Left cardiac atrium (tissue), 4 donors: ENCODE results near the gene TMCC2. TPM values are rescaled to one million over a fixed set of nuclear protein-coding genes. Genes with fewer than 3 reads are reported as not detected.
A peak's percentile ranks its signal among the peaks of the same experiment; 100 is the strongest.
"Not testable (repeated sequence)": the region's sequence is repeated elsewhere in the genome, so short reads cannot be mapped to it uniquely, and the experiment has no call there.

Experiments used
- ATAC-seq, 2 donors: fragments of 200-7000 bp; cut with Tn5 transposase; one replicate each; pipeline ENCODE4 v1.9.1; 2020; ENCODE audit warnings: mild to moderate bottlenecking in 2 of 2, moderate library complexity in 2 of 2
- DNase-seq: peaks from one replicate; pipeline ENCODE4 v3.0.0-alpha.2; 2020
- intact Hi-C, 2 donors: fragments of 100-400 bp; cut with DNase I; formaldehyde crosslinking; loops; one replicate each; pipeline versions ENCODE4 v1.14.1 to v1.15.1; 2022 to 2023
- total RNA-seq, 2 donors: library from RNA; stranded (reverse); fragmentation: NEBNext Ultra II Directional; extraction: Animal tissue kit (Norgen Biotek cat#: 25700); gene quantifications; one replicate each; pipeline ENCODE4 v1.2.1, GENCODE V29; 2021
- donor health status: DM: no; HTN: yes; CAD: no.
- donor health status: DM: no; HTN: yes; CAD: no; lungs with severe emphysema.
- donor health status: DM: yes; HTN: yes; CAD: no.
- donor health status: Dilated cardiomyopathy.

TMCC2 gene
- total RNA-seq, 2 donors from 2014 or later, result 7.3 to 11.9 TPM

DNA sequence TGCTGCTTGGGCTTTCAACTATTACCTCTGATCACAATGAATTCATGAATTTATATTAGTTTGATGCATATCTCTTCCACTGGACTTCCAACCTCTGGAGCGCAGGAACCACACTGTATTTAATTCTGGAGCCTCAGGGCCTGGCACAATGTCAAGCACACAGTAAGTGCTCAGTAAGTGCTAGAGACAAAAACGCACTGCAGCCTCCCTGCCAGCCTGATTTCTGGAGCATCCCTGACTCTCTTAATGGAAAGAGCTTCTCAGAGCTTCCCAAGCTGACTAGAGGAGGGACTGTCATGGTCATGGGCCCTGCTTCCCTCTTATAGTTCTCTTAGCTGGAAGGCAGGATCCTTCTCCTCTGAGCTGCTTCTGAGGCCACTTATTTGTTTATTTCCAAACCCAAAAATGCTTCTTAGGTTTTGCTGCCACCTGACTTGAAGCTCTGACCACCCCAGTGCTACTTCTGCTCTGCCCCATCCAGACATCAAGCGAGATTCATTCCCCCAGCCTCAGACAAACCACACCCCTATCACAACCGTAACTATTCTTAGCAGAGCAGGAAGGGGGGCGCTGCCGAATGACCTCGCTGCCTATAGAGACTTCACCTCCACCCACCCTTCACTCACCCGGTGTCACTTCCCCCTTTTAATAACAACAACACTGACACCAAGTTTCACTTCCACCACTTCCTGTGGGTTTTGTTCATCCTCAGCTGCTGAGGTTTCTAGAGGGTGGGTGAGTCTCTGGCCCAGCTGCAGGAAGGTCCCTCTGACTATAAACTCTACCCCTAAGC, 60.2 kb downstream of the TMCC2 start:
- intact Hi-C loops, result no loop called here
- ATAC-seq, result peak; percentile 48 to 51

DNA sequence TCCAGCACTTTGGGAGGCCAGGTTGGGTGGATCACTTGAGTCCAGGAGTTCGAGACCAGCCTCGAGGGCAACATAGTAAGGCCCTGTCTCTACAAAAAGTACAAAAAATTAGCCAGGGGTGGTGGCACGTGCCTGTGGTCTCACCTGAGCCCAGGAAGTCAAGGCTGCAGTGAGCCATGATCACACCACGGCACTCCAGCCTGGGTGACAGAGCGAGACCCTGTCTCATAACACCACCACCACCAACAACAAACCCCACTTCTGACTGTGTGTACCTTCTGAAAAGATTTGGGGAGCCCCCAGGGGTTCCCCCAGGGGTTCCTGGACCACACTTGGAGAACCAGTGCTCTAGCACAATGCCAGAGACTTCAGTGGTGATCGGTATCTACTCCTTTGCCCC, 63.9 kb downstream of the TMCC2 start:
- intact Hi-C loops, result no loop called here
- ATAC-seq (no peak), DNase-seq (no peak)

More for the DNA sequence above, 60.2 kb downstream of the TMCC2 start:
- DNase-seq, result no peak

DNA sequence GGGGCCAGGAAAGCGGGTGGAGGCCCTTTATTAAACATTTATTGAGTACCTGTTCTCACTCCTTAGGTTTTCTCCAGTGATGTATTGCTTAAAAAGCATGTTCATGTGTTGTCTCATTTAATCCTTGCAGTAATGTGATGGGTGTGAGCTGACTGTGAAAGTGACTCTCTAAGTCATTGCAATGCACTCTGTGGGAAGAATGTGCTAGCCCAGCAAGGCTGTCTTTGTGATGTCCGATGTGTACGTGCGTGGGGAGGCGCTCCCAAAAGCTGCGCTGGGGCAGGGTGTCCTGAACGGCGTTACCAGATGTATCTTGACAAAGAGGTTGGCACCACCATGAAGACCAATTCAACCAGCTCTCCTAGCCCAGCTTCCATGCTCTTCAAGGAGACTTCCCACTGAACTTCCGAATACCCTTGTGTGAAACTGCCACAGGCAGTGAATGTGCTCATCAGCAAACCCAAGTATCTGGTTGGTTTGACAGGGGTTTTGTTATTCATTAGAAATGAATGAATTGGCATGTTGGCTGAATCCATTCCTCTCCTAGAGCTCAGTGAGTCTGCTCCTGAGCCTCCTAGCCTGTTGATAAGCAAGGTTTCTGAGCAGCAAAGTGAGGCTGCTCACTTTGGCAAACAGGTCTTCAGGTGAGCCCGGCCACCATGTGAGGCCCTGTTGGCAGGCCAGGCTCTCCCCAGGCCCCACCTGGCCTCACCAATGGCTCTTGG, 65.8 kb downstream of the TMCC2 start:
- intact Hi-C loops, result no loop called here
- no peak for ATAC-seq

DNA sequence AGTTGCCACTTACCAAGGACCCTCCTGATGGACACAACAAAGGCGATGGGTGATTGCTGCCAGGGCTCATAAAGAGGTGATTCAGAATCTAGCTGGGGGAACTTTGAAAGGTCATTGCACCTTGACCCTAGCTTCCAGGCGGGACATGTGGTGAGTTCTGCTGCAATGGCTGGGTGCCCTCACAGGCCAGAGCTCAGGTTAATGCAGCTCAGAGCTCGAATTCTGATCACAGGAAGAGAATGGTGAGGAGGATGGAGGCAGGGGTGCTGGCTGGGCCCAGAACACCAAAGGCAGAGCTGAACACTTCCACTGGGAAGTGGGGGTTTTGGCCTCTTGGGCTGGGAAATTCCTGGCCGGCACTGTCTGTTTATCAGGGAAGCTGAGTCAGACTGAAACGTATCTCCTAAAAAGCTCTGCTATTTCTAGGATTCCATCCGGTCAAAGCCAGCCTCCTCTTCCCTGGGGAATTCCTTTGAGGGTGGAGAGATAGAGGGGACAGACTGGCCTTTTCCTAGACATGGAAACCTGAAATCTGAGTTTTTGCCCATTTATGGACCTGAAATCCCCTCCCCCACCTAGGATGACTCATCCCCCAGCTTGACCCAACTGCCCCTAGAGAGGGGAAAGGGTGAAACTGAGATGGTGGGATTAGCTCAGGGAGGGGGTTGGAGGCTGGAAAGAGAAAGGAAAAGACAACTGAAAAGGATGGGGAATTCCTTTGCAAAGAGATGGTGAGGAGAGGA, 66.6 kb downstream of the TMCC2 start:
- intact Hi-C loops, result no loop called here
- ATAC-seq, result peak; percentile 81 to 88
- DNase-seq, result peak; percentile 65

More for the DNA sequence above, 65.8 kb downstream of the TMCC2 start:
- no peak for DNase-seq

DNA sequence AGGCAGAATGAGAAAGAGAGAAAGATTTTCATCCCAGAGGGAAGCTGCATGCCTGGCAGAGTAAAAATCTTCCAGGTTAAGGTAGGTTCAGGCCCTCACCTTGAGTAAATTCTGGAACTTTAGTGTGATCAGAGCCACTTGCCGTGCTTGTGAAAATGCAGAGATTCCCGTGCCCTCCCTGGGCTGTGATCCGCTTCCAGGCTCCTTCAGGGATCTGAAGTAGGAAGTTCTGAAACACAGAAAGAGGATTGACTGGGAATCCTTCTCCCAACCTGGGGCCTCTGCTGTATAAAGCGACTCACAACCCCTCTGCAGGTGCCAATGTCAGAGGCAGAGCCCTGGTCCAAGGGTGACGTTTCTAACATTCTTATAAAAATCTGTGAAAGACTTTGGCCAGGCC, 67.2 kb downstream of the TMCC2 start:
- no peak for ATAC-seq
- intact Hi-C loops, result no loop called here
- DNase-seq, result no peak

DNA sequence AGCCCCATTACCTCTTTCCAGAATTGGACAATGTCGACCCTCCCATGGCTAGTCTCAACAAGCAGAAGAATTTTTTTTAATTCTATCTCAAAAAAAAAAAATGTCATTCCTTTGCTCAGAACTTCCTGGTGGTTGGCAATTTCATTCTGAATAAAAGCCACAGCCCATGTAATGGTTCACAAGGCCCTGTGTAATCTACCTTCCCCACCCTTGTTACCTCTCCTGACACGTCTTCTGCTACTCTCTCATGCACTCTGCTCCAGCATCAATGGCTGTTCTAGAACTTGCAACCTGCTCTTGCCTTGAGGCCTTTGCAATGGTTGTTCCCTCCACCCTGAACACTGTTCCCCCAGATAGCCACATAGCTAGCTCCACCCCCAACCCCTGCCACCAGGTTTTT, 68.4 kb downstream of the TMCC2 start:
- DNase-seq (no peak), ATAC-seq (no peak)
- intact Hi-C loops, result no loop called here

DNA sequence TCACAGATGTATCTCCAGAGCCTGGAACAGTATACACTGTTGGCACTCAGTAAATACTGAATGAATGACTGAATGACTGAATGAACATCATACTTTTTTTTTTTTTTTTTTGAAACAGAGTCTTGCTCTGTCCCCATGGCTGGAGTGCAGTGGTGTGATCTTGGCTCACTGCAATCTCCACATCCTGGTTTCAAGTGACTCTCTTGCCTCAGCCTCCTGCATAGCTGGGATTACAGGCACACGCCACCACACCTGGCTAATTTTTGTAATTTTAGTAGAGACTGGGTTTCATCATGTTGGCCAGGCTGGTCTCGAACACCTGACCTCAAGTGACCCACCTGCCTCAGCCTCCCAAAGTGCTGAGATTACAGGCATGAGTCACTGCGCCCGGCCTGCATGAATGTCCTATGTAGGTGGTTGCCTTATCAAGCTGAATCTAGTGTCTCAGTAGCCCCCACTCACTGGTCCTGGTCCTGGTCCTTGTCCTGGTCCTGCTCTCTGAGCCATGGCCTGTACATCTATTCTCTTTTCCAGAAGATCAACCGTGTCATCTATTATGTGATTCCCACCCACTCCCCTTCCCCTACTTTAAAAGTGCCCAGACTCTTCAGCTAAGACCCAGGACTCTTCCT, 69.9 kb downstream of the TMCC2 start:
- ATAC-seq, intact Hi-C loops: not testable (repeated sequence)

DNA sequence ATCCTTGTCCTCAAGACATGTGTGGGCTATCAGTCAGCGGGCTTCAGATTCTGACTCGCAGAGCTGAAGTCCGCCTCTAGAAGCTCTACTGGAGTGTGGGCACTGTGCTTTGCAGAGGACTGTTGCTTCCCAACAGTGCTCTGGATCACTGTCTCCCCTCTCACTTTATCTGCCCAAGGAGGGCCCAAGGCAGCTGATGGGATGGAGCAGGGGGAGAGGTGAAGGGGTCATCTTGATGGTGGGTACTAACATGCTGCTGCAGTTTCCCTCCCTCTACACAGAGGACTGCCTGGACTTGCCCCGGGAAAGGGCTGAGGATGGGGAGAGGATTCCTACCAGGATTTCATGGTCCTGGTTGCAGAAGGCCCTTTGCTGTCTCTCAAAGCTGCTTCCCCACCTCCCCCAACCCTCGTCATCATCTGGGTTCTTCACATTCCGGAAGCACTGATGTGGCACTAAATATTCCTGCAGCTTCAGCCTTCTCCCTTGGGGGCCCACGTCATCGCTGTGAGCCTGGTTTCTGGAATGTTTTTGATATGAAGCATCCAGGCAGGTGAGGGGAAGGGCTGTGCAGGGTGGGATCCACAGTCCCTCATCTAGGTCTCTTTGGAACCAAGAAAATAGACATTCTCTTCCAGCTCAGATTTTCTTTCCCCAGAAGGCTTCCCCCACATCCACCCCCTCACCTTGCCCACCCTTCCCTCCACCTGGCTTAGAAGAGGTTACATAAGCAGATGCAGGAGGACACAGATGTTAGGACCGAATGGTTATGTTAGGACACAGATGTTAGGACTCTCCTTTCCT, 70.6 kb downstream of the TMCC2 start:
- DNase-seq (no peak), ATAC-seq (peak in 1 of 2 donors; percentile 14)
- intact Hi-C loops, result no loop called here

More for the DNA sequence above, 69.9 kb downstream of the TMCC2 start:
- DNase-seq, result not testable (repeated sequence)

DNA sequence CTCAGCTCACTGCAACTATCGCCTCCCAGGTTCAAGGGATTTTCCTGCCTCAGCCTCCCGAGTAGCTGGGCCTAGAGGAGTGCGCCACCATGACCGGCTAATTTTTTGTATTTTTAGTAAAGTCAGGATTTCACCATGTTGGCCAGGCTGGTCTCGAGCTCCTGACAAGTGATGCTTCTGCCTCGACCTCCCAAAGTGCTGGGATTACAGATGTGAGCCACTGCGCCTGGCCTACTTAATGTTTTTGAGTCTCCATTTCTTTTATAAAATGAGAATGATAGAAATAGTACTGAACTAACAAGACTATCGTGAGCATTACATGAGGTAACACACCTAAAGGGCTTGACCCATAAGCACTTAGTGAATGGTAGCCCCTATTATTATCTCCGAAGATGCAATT, 72.4 kb downstream of the TMCC2 start:
- DNase-seq, result no peak
- no peak for ATAC-seq
- intact Hi-C loops, result no loop called here

DNA sequence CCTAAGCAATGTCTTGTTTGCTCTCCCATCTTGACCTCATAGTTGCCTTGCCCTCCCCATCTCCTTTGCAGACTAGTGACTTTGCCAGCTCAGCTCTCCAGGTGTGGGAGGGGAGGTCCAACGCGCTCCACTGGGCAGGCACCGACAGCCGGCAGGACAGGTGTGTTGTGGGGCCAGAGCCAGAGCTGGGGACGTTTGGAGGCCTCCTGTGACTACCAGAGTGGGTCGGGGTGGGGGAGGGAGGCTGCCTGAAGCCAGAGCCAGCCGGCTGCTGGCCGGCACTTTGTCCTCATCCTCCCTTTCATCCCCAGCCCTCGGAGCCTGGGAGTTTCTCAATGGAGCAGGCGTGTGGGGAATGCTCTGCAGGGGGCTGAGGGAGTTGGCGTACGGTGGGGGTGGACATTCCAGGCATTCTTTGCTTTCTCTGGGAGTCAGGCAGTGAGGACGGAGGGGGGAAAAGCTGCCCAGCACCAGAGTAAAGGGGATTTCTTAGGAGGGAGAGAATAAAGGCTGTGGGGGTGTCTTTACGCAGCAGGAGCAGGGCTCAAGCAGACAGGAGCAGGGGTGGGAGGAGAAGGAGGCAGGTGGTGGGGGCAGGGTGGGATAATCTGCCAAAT, 73.6 kb downstream of the TMCC2 start:
- intact Hi-C loops, result no loop called here
- ATAC-seq, result peak; percentile 66 to 84
- peak; percentile 51 for DNase-seq

DNA sequence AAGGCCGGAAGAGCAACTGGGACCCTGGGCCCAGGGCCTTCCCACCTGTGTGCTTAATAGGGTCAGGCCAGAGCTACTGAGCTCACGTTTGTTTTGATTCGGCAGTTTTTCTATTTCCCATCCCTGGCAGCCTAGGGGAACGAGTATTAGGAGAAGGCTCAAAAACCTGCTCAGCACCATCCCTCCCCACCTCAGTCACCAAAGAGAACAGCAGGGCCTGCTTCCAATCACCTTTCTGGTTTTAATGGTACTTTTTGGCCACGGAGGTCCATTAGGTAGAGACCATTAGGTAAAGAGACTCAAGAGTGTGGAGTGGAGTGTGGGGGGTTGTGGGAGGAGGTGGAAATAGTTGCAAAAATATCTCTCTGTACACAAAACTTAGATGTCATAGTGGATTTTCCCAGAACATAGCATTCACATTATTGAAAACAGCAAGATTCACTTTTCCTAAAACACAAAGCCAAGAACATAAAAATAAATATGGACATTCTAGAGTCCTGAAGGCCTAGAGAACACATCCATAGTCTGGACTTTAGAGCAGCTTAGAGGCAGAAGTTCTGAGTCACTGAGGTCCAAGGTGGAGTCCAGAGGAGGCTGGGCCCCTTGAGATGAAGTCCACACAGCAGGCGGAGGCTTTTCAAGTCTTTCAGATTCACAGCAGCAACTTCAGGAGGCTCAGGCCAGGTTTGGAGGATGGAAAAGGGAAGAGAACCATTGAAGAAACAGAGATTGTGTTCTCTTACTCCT, 74.3 kb downstream of the TMCC2 start:
- no peak for ATAC-seq
- intact Hi-C loops, result no loop called here
- no peak for DNase-seq

DNA sequence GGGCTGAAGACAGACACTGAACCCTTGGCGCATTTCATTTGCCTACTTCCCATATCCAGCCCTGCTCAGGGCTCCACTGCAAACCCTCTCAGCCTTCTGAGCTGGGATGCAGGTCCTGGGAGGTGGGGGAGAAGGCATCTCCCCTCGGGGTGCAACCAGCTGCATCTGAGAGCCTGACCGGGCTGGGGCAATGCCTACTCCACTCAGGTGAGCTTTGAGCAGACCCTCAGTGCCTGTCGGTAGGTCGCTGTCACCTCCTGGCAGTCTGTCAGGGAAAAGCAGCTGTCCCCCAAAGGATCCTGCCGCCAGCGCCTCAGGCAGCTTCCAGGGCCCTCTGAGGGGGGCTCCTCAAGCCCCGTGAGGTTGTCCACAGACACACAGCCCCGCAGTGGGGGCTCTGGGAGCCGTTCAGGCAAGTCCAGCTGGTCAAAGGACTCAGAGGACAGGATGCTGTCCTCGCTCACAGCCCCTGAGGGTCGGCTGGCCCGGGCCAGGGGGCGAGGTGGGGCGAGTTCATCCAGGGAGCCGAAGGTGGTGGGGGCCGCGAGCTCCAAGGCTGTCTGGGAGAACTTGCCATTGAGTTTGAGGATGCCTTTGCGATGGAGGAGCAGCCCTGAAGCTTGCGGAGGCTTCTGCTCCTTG, 75.6 kb downstream of the TMCC2 start:
- intact Hi-C loops, result no loop called here
- no peak for ATAC-seq
- DNase-seq, result no peak

DNA sequence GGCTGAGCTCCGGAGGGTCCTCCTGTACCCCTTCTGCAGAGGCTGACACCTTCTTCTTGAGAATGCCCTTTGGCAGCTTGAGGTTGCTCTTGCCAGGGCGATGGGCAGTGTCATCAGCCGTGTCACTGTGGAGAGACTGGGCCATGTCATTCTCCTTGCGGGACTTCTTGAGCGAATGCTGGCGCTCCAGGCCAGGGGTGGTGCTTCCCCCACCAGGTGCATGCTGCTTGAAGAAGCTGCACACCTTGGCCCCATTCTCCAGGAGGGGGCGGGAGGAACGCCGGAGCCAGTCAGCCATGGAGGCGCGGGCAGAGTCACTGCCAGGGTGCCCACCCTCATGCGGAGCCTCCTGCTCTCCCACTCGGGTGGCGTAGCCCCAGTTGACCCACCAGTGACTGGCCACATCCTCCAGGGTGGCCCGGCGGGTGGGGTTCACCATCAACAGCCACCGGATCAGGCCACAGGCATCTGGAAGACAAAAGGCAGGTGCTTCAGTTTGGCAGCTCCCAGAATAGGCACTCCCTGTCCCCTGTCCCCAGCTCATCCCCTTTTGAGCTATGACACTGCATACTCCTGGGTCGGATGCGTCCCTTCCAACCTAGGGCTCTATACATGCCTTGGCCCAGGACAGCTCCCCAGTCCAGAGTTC, 76.4 kb downstream of the TMCC2 start:
- intact Hi-C loops, result no loop called here
- DNase-seq (no peak), ATAC-seq (no peak)

DNA sequence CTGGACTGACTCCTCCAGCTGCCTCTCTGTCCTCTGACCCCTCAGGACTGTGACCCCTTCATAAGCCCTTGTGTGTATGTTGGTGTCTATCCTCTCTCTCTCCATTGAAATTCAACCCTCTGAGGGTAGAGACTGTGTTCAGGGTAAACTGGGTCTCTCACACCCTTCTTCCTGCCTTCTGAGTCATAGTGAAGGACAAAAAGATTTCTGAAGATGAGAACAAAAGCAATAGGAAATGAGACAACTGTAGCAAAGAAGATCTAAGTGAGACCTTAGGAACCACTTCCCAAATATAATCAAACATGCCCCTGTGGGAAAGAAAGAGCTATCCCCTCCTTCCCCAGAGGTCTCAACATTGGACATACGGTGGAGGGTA, 76.9 kb downstream of the TMCC2 start:
- DNase-seq (no peak), ATAC-seq (no peak)
- intact Hi-C loops, result no loop called here

DNA sequence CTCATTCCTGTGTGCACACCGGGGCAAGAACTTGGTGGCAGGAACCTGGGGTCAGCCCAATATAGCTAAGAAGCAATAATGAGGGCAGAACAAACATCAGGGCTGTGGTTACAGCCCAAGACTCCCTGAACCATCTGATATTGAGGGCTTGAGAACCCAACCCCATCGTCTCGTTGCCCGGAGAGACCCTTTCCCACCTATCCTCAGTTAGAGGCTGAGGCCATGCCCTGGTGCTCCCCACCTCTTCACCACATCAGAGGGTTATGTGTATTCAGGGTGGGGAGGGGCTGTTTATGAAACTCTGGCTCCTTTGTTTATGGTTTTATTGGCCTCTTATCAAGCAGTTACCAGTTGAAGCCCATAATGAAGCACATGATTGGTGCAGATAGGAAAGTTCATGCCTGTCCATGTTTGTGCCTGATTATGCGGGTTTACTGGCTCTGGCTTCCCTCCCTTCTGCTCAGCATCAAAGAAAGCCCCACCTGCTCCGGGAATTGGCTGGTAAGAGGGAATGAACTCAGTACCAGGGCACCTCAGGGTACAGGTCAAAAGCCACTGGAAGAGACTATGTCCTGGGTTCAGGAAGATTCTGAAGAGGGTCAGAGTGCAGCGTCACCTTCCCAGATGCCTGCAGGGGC, 79.3 kb downstream of the TMCC2 start:
- DNase-seq (no peak), ATAC-seq (no peak)
- intact Hi-C loops, result no loop called here

DNA sequence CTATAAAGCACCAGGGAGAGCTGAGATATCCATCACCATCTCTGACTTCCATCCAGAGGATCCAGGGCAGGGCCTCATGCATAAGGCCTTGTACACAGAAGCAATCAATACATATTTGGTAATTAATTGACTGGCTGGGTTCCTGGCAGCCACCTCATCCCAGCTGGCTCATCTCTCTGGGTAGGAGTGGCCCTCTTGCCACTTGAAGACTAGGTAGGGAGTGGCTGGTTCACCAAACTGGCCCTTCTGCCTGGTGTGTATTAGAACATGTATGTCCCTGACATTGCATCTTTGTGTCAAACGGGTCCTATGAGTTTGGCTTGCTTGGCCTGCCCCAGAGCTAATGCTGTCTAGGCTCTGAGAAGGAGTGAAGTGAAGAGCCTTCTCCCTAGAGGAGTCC, 82.0 kb downstream of the TMCC2 start:
- DNase-seq, result no peak
- intact Hi-C loops, result no loop called here
- no peak for ATAC-seq
